ENCODE results near the gene ANO2.

- TF ChIP-seq CTCF (IDR thresholded peaks at IDR 0.05): no peak
- no peak for TF ChIP-seq POLR2A (IDR thresholded peaks at IDR 0.05)
Measured at GRCh38 chr12:5881666-5882065, 63.4 kb downstream of the ANO2 start.

All from uterus (tissue), 2 donors.